Keratinocyte (primary cell): Measurements from ENCODE around the gene HOMER1. TPM values are rescaled to one million over a fixed set of nuclear protein-coding genes. Genes with fewer than 3 reads are reported as not detected.
A peak's percentile ranks its signal among the peaks of the same experiment; 100 is the strongest.

Experiments used
- DNase-seq: peaks from one replicate; pipeline ENCODE4 v3.0.0-alpha.2; 2011; ENCODE audit warnings: low read depth, missing footprints, low spot score
- FAIRE-seq: peaks from 2 replicates; lab custom pipeline; 2011; peaks lifted over from hg19 to GRCh38; lab: Jason Lieb, UNC
- H2AFZ ChIP-seq: 2 replicates; pipeline ENCODE4 v1.6.0; 2012; ENCODE audit warnings: low read length, control low read depth, inconsistent platforms; ENCODE audit not compliant: control insufficient read depth
- H3K27ac ChIP-seq: 2 replicates; pipeline ENCODE4 v1.5.1; 2011; ENCODE audit warnings: low read length; ENCODE audit not compliant: control insufficient read depth, insufficient read depth
- H3K27me3 ChIP-seq: 3 replicates; pipeline ENCODE4 v1.6.0; 2011; ENCODE audit warnings: low read length; ENCODE audit not compliant: control insufficient read depth, insufficient read depth; ENCODE audit errors: extremely low read depth
- H3K36me3 ChIP-seq, 2 experiments: 2 replicates in 1 of 2; 3 replicates in 1 of 2; pipeline ENCODE4 v1.5.1; 2011; ENCODE audit warnings: low read length in 2 of 2, mild to moderate bottlenecking in 1 of 2; ENCODE audit not compliant: control insufficient read depth in 2 of 2, insufficient read depth in 2 of 2; ENCODE audit errors: extremely low read depth in 1 of 2
- H3K4me1 ChIP-seq: 3 replicates; pipeline ENCODE4 v1.5.1; 2011; ENCODE audit warnings: low read length; ENCODE audit not compliant: control insufficient read depth, insufficient read depth; ENCODE audit errors: extremely low read depth
- H3K4me2 ChIP-seq: 3 replicates; pipeline ENCODE4 v1.6.0; 2011; ENCODE audit warnings: low read depth, low read length; ENCODE audit not compliant: control insufficient read depth, insufficient read depth; ENCODE audit errors: extremely low read depth
- H3K4me3 ChIP-seq, 3 experiments: fragments of 200-600 bp in 1 of 3; sonication (generic) in 1 of 3; 2 replicates in 2 of 3; 3 replicates in 1 of 3; pipeline ENCODE4 v1.5.1; 2011 to 2016; ENCODE audit warnings: low read length in 3 of 3, mild to moderate bottlenecking in 3 of 3, control low read depth in 2 of 3, inconsistent platforms in 1 of 3, low read depth in 1 of 3, mixed read lengths in 1 of 3, mixed run types in 1 of 3, moderate library complexity in 1 of 3; ENCODE audit not compliant: control insufficient read depth in 2 of 3, insufficient read depth in 2 of 3; ENCODE audit errors: extremely low read depth in 1 of 3
- H3K79me2 ChIP-seq: 2 replicates; pipeline ENCODE4 v1.6.0; 2012; ENCODE audit warnings: low read length; ENCODE audit not compliant: control insufficient read depth, insufficient read depth
- H3K9ac ChIP-seq: 3 replicates; pipeline ENCODE4 v1.6.0; 2011; ENCODE audit warnings: low read length; ENCODE audit not compliant: control insufficient read depth, insufficient read depth; ENCODE audit errors: extremely low read depth
- H3K9me1 ChIP-seq: 3 replicates; pipeline ENCODE4 v1.6.0; 2011; ENCODE audit warnings: low read length; ENCODE audit not compliant: control insufficient read depth, insufficient read depth; ENCODE audit errors: extremely low read depth
- H3K9me3 ChIP-seq: 2 replicates; pipeline ENCODE4 v1.5.1; 2012; ENCODE audit warnings: low read depth, low read length; ENCODE audit not compliant: control insufficient read depth
- H4K20me1 ChIP-seq: 3 replicates; pipeline ENCODE4 v1.6.0; 2011; ENCODE audit warnings: low read length; ENCODE audit not compliant: control insufficient read depth, insufficient read depth; ENCODE audit errors: extremely low read depth
- CTCF ChIP-seq, 3 experiments: IDR thresholded peaks in 1 of 3; conservative IDR thresholded peaks in 1 of 3; optimal IDR thresholded peaks in 1 of 3; 2 replicates in 2 of 3; 3 replicates in 1 of 3; pipeline versions ENCODE3 to v1.5.1; 2011; ENCODE audit warnings: low read length in 3 of 3, mild to moderate bottlenecking in 3 of 3, moderate library complexity in 2 of 3, control low read depth in 1 of 3, inconsistent platforms in 1 of 3; ENCODE audit not compliant: insufficient read depth in 2 of 3; ENCODE audit errors: extremely low read depth in 1 of 3
- EZH2 ChIP-seq: IDR thresholded peaks from one replicate; pipeline ENCODE4 v1.6.1; 2012; ENCODE audit warnings: inconsistent platforms, mild to moderate bottlenecking, low read length, moderate library complexity
- dilution Hi-C: fragments of 300-500 bp; cut with MboI; formaldehyde crosslinking; loops from one replicate; pipeline ENCODE4 v1.7.0; 2020; ENCODE audit warnings: low sequenced_read_pairs; ENCODE audit not compliant: extremely low pct_ligation_motif_present
- polyA plus RNA-seq, 5 experiments: library from polyadenylated mRNA; depleted of rRNA in 3 of 5; stranded (reverse) in 3 of 5; stranded (forward) in 1 of 5; unstranded in 1 of 5; fragments of >200 nt; gene quantifications; 1 replicate in 1 of 5; 2 replicates in 3 of 5; 3 replicates in 1 of 5; pipeline versions ENCODE4 v1.2.1 to v1.2.3, GENCODE V29; 2011 to 2012; ENCODE audit warnings: missing spikeins in 2 of 5, low read depth in 1 of 5, low replicate concordance in 1 of 5

Gene HOMER1
- polyA plus RNA-seq, 1 donor (not counting 4 experiments of a cell fraction or from before 2014, with no cell fraction given): 6.5 TPM

GRCh38 chr5:79471556-79471955 is 42.4 kb downstream of the HOMER1 start:
- H3K79me2 ChIP-seq: no peaks in the 10 kb centered on the region
- H3K36me3 ChIP-seq: no peaks in the 10 kb centered on the region
- no peaks in the 10 kb centered on the region for H4K20me1 ChIP-seq
- dilution Hi-C loops: no loop called here
- H3K9me3 ChIP-seq: no peaks in the 10 kb centered on the region
- H2AFZ ChIP-seq: no peak overlapping the region
- no peaks in the 10 kb centered on the region for H3K9me1 ChIP-seq
- DNase-seq (no peak), FAIRE-seq (no peak)
- TF ChIP-seq EZH2: no peak
- no peak for TF ChIP-seq CTCF (optimal IDR thresholded peaks at IDR 0.05 in 1 of 3, IDR thresholded peaks at IDR 0.05 in 1 of 3, conservative IDR thresholded peaks at IDR 0.05 in 1 of 3; ENCODE audit: extremely low read depth in 1 of 3, insufficient read depth in 2 of 3, low read length in 3 of 3)
- H3K4me2 ChIP-seq: no peak overlapping the region
- no peak overlapping the region for H3K4me3 ChIP-seq
- H3K9ac ChIP-seq: no peak overlapping the region
- H3K27me3 ChIP-seq: no peaks in the 10 kb centered on the region
- H3K27ac ChIP-seq: no peak overlapping the region
- no peaks in the 10 kb centered on the region for H3K4me1 ChIP-seq

- Histone ChIP-seq H3K9me1 (no peaks in the 10 kb centered on the region), H3K4me1 (no peaks in the 10 kb centered on the region), H2AFZ (no peak overlapping the region), H3K27me3 (no peaks in the 10 kb centered on the region), H3K36me3 (no peaks in the 10 kb centered on the region), H3K79me2 (no peaks in the 10 kb centered on the region), H3K4me2 (no peak overlapping the region), H3K9me3 (no peaks in the 10 kb centered on the region), H3K27ac (no peak overlapping the region), H4K20me1 (no peaks in the 10 kb centered on the region), H3K4me3 (no peak overlapping the region), H3K9ac (no peak overlapping the region)
- TF ChIP-seq EZH2 (no peak), CTCF (optimal IDR thresholded peaks at IDR 0.05 in 1 of 3, IDR thresholded peaks at IDR 0.05 in 1 of 3, conservative IDR thresholded peaks at IDR 0.05 in 1 of 3; ENCODE audit: extremely low read depth in 1 of 3, insufficient read depth in 2 of 3, low read length in 3 of 3) (peak in 2 of 3 experiments; percentile 42 to 55)
- dilution Hi-C loops: no loop called here
- FAIRE-seq (no peak), DNase-seq (no peak)
Measured at GRCh38 chr5:79464695-79465332, 49.1 kb downstream of the HOMER1 start.
